Left hindlimb (tissue), 1 donor: Measurements from ENCODE around the gene GCLC.
"Not testable (repeated sequence)": the region's sequence is repeated elsewhere in the genome, so short reads cannot be mapped to it uniquely, and the experiment has no call there.

Source experiments
- DNase-seq: peaks from one replicate; pipeline ENCODE4 v3.0.0-alpha.2; 2018

GCLC gene

GRCh38 chr6:53487080-53487479 is 57.8 kb downstream of the GCLC start:
- DNase-seq, result no peak

- no peak for DNase-seq
Observed at GRCh38 chr6:53486679-53487078, 58.2 kb downstream of the GCLC start.

- peak; percentile 45 for DNase-seq
Observed at GRCh38 chr6:53484476-53485280, 60.2 kb downstream of the GCLC start.

- no peak for DNase-seq
Observed at GRCh38 chr6:53483423-53484353, 61.2 kb downstream of the GCLC start.

GRCh38 chr6:53481323-53481722 is 63.6 kb downstream of the GCLC start:
- DNase-seq, result no peak

- not testable (repeated sequence) for DNase-seq
Observed at GRCh38 chr6:53480774-53481173, 64.1 kb downstream of the GCLC start.

- no peak for DNase-seq
Observed at GRCh38 chr6:53479871-53480270, 65.0 kb downstream of the GCLC start.

- DNase-seq, result no peak
Observed at GRCh38 chr6:53476964-53477363, 67.9 kb downstream of the GCLC start.

GRCh38 chr6:53474010-53474409 is 70.9 kb downstream of the GCLC start:
- no peak for DNase-seq

- DNase-seq, result no peak
Observed at GRCh38 chr6:53469163-53469562, 75.7 kb downstream of the GCLC start.

GRCh38 chr6:53466257-53466656 is 78.6 kb downstream of the GCLC start:
- no peak for DNase-seq

GRCh38 chr6:53465732-53466131 is 79.2 kb downstream of the GCLC start:
- no peak for DNase-seq

- DNase-seq, result no peak
Observed at GRCh38 chr6:53464927-53465460, 79.9 kb downstream of the GCLC start.

GRCh38 chr6:53464483-53464882 is 80.4 kb downstream of the GCLC start:
- DNase-seq, result no peak

- no peak for DNase-seq
Observed at GRCh38 chr6:53461696-53462095, 83.2 kb downstream of the GCLC start.

- no peak for DNase-seq
Observed at GRCh38 chr6:53461041-53461656, 83.8 kb downstream of the GCLC start.

GRCh38 chr6:53458105-53458866 is 86.6 kb downstream of the GCLC start:
- DNase-seq, result no peak

GRCh38 chr6:53456809-53457208 is 88.1 kb downstream of the GCLC start:
- no peak for DNase-seq

- DNase-seq, result no peak
Observed at GRCh38 chr6:53455678-53456077, 89.2 kb downstream of the GCLC start.

GRCh38 chr6:53451165-53451564 is 93.7 kb downstream of the GCLC start:
- no peak for DNase-seq

- no peak for DNase-seq
Observed at GRCh38 chr6:53447865-53448264, 97.0 kb downstream of the GCLC start.
